COLO829 (cell line): ENCODE data around the gene FOXG1.

Experiments used
- DNase-seq: peaks from one replicate; pipeline ENCODE4 v3.0.0; 2012; ENCODE audit warnings: low spot score

Gene FOXG1

DNA sequence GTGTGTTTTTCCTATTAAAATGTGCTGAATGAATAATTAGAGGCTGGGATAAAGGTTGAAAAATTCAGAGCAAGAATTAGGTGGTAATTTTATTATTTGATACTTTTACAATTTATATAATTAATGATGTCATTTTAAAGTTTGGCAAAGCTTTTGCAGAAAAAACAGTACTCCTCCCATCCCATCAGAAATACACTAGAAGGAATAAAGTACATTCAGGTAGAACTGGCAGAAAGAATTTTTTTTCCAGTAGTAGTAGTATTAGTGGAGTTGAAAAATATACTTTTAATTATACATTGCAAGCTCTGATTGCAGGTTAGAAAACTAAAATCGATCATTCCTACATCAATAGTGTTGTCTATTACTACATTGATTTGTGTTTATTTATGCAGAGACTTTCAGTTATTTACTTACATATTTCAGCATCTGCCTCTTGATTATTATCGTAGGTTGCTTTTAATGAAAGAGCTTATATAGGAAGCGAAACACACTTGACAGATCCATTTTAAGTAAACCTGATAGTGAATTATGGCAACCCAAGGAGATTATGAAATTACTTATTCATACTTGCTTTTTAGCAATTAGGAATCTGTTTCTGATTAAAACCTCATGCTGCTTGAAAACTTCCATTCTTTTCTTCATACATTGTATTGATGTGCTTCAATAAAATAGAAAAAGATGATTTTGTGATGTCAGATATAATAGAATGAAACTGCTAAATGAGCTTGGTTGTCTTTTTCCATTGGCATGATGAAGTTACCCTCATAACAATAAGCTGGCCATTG is 10.1 kb downstream of the FOXG1 start:
- no peak for DNase-seq

- no peak for DNase-seq
Observed at GRCh38 chr14:28777471-28778137, 11.0 kb downstream of the FOXG1 start.

GRCh38 chr14:28778138-28779117 is 11.8 kb downstream of the FOXG1 start:
- no peak for DNase-seq

- DNase-seq = no peak
Observed at GRCh38 chr14:28779456-28779855, 12.9 kb downstream of the FOXG1 start.

DNA sequence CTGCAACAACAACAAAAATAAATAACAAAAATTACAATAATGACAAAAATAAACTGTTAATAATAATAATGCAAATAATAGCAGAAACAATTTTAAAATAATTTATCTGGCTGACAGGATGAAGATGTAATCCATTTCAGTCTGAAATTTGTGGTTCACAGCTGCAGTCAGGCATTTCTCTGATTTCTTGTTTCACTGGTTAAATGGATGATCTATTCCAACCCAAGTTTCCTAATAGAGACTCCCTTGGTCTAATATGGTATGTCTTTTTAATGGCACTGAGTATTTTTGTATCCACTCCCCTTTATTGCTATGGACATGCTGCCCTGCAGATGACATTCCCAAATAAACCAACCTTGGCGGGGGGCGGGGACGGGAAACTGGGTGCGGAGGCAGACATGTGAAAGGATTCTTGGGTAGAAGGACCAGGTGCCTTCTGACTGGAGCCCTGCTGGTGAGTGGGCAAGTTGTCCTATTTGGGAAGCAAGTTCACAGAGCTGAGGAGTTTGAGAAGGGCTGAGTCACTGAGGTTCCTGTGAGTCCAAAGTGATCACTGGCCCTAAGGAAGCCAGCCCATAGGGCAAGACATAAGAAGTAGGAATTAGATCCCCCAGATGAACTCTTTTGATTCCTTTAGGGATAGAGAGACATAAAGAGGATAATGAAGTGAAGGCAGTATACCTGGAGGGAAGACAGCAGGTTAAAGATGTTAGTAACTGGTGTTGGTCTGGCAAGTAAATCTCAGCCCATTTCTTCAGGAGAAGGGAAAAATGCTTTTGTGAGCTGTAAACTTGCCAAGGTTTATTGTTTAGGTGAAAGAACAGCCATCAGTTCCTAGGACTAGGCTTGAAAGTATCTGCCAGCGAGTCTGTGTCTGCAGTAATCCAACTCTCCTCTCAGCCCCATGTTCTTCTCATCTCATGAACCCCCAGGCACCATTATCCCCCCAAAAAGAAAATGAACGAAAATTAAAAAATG is 14.5 kb downstream of the FOXG1 start:
- DNase-seq = no peak

- DNase-seq = no peak
Observed at GRCh38 chr14:28782301-28782700, 15.7 kb downstream of the FOXG1 start.

GRCh38 chr14:28783664-28784063 is 17.1 kb downstream of the FOXG1 start:
- DNase-seq = no peak

- DNase-seq = no peak
Observed at GRCh38 chr14:28784096-28785048, 17.8 kb downstream of the FOXG1 start.

GRCh38 chr14:28785096-28785952 is 18.7 kb downstream of the FOXG1 start:
- DNase-seq = no peak

DNA sequence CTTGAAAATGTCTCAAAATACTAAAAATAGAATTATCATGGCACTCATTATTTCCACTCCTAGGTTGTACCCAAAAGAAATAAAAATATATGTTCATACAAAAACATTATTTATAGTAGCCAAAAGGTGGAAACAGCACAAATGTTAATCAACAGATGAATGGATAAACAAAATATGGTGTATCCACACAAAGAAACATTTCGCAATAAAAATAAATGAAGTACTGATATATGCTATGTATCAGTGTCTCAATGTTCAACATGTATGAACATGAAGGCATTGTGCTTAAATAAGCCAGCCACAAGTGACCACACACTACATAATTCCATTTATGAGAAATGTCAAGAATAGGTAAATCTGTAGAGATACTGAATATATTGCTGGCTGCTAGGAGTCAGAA is 40.9 kb downstream of the FOXG1 start:
- DNase-seq = no peak

DNA sequence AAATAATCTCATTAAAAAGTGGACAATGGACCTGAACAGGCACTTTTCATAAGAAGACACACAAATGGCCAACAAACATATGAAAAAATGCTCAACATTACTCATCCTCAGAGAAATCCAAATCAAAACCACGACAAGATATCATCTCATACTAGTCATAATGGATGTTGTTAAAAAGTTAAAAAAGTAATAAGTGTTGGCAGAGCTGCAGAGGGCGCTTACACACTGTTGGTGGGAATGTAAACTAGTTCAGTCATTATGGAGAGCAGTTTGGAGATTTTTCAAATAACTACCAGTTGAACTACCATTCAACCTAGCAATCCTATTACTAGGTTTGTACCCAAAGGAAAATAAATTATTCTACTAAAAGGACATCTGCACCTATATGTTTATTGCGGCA is 47.2 kb downstream of the FOXG1 start:
- no peak for DNase-seq
